Measurements from ENCODE around the gene KCNQ2.

DNA sequence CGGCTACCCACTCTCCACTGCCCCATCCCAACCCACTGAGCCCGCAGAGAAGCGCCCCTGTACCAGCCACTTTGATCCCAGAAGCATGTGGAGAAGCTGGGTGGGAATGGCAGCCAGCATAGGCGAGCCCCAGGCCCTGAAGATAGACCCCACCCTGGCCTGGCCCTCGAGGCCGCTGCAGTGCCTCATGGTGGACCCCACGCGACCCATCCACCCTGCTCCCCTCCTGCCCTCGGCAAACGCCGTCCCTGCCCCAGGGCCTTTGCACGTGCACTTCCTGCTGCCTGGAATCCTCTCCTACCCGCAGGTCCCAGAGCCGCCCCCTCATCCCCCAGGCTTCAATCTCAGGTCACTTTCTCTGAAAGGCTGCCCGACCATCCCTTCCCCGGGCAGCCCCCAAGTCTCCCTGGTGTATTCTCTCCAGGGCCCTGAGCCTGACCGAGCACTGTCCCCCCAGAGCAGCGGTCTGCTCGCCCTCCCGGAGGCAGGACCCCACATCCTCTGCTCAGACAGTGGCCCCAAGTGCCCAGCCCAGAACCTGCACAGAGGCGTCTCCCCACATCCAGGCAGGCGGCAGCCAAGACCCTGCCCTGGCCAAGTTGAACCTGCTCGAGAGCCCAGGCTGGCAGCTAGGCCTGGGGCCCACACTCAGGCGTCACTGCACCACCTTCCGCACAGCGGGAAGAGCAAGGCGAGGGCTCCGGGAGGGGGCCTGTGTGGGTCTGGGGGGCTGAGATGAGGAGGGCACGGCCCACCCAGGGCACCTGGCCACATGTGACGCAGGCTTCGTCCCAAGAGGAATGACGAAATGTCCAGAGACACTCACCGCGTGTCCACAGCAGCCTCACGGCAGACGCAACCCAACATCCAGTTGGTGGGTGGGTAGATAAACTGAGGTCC lies 14.0 kb downstream of the KCNQ2 start:
- TF ChIP-seq EZH2 (IDR thresholded peaks at IDR 0.05; ENCODE audit: low read depth): no peak
- TF ChIP-seq, protein P1, sequence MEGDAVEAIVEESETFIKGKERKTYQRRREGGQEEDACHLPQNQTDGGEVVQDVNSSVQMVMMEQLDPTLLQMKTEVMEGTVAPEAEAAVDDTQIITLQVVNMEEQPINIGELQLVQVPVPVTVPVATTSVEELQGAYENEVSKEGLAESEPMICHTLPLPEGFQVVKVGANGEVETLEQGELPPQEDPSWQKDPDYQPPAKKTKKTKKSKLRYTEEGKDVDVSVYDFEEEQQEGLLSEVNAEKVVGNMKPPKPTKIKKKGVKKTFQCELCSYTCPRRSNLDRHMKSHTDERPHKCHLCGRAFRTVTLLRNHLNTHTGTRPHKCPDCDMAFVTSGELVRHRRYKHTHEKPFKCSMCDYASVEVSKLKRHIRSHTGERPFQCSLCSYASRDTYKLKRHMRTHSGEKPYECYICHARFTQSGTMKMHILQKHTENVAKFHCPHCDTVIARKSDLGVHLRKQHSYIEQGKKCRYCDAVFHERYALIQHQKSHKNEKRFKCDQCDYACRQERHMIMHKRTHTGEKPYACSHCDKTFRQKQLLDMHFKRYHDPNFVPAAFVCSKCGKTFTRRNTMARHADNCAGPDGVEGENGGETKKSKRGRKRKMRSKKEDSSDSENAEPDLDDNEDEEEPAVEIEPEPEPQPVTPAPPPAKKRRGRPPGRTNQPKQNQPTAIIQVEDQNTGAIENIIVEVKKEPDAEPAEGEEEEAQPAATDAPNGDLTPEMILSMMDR (conservative IDR thresholded peaks at IDR 0.05): no peak
